Kidney glomerular epithelial cell (primary cell): ENCODE results near the gene FAM180B.
"Not testable (repeated sequence)": the region's sequence is repeated elsewhere in the genome, so short reads cannot be mapped to it uniquely, and the experiment has no call there.

Experiments used
- DNase-seq: peaks from one replicate; lab custom pipeline; 2025; lab: John Stamatoyannopoulos, UW

FAM180B gene

DNA sequence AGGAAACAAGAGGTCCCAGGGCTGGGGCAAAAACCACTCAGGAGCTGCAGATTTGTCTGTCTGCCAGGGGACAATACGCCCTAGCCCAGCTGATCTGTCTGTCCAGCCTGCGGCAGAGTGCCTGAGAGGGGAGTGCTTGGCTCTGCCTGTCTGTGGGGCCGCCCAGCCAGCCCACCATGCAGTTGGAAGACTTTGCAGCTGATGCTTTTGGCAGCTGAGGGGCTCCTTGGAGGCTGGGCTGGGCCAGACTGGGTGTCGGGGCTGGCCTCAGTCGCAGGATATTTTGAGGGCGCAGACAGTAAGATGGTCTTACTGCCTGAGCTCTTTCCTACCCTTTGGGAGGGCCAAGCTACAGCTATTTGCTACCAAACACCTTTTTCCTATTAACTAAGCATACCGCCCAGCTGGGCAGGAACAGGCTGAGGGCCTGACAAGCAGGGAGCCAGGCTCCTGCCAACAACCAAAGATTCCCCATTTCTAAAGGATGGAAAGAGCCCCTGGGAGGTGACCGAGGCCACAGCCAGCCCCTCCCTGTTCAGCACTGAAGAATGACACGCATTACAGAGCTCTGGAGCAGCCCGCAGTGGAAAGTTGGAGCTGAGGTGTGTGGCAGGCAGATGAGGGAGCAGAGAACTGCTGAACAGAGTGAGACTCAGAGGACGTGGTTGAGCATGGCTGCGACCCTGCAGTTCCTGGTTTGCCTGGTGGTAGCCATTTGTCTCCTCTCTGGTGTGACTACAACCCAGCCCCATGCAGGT, at the start of gene FAM180B:
Gene FAM180B, plus strand, starts transcription at position 581 of the 758 bp plus-strand sequence. Its CDS starts 91 bp downstream, at position 672.
- no peak for DNase-seq

DNA sequence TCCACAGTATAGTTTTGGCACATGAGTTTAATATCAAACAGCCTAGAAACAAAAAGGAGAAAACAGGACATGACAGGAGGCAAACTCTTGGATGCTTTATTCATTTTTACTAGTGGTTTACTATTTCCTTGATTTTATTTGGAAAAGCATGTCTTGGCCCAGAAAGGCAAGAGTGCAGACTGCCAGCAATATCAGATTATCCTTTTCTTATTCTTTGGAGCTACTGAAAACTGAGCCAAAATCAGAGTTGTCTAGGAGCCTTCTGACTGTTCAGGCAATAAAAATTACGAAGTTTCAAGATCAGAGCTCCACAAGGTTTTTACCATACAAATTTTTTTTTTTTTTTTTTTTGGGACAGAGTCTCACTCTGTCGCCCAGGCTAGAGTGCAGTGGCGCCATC, 49.6 kb upstream of the FAM180B start:
- DNase-seq, result no peak

DNA sequence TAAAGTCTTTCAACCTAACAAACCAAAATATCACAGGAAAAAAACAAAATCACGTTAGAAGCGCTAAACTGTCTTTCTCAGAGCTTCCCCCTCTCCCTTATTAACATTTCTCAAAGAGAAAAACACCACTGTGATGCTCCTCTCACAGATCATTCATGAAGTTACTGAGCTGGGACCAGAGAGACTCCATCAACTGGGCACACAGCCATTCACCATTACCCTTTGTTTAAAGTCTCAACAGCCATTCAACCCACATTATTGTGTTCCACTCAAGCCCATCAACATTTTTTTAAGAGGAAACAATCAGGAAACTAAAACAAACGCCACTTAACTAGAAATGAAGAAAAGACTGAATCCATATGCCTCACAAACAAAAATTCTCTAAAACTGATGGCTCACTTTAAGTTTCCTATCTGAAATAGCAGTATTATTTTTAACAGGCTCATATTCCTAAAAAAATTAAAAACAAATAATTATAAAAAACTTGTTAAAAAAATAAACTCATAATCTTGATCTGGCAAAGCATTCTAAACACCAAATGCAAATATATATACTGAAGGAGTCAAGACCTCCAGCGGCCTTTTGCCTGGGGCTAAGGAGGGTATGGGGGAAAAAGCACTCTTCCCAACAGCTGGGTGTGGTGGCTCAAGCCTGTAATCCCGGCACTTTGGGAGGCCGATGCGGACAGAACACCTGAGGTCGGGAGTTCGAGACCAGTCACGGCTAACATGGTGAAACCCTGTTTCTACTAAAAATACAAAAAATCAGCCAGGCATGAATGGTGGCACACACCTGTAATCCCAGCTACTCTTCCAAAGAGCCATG, 47.5 kb upstream of the FAM180B start:
- peak; percentile 68 for DNase-seq

DNA sequence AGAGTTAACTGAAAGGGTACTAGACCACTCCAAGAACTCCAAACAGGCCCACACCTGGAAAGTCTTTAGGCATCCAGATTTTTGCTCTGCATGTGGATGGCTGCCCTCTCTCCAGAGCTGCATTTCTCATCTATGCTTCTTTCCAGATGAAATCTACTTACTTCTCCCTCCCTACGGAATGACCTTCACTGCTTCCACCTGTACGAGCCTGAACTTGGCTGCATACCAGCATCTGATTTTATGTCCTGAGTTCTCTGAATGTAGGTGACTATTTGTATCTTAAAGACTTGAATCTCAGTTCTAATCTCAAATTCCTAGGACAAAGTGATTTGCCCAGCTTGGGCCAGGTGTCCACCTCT, 46.8 kb upstream of the FAM180B start:
- DNase-seq, result no peak

GRCh38 chr11:47541070-47541469, 45.4 kb upstream of the FAM180B start:
- DNase-seq, result no peak

DNA sequence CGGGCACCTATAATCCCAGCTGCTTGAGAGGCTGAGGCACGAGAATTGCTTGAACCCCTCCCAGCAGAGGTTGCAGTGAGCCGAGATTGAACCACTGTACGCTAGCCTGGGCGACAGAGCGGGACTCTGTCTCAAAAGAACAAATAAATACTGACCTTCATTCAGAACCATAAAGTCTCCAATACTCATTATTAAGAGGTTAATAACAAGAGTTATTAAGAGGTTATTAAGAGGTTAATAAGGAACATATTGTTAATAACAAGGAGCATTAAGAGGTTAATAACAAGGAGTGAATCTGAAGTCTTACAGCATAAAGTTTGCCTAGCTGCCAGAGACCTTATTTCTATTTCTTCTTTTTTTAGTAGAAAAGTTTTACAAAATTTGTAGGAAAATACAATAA, 41.2 kb upstream of the FAM180B start:
- no peak for DNase-seq

GRCh38 chr11:47546274-47546673, 40.2 kb upstream of the FAM180B start:
- not testable (repeated sequence) for DNase-seq

DNA sequence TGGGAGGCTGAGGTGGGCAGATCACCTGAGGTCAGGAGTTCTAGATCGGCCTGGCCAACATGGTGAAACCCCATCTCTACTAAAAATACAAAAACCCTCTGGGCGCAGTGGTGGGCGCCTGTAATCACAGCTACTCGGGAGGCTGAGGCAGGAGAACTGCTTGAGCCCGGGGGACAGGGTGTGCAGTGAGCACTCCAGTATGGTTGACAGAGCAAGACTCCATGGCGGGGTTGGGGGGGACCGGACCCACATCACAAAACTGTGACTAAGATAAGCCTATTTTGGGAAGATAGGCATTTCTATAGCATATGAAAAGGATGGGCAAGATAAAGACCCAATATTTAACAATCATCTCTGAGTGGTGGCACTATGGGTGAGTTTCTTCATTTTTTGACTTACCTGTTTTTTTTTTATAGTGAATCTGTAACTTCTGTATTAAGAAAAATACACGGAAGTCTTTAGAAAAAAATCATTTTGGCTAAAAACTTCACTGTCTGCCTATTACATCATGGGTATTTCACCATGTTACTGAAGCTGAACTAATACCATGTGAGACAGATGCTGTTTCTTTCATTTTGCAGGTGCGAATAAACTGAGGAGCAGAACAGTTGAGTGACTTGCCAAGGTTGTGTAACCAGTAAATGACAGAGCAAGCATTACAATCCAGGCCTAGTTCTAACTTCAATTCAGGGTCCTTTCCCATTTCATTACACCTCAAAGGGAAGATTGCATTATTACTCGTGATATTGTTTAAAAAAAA, 36.0 kb upstream of the FAM180B start:
- no peak for DNase-seq

DNA sequence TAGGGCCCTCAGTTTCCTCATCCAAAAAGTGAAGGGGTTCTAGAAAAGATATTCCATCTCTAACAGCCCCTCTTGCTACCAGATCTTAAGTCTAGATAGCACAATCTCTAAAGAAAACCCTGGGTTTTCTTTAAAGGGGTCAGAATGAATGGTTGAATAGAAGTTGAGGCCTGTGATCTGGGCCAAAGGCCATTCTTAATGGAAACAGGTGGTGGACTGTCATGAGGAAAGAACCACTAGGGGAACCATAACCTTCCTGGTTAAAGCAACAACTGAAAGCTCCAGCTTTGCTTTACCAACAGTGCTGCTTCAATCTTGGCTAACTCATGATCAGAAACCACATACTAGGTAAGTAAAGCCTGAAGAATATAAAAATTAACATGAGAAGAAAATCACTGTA, 35.4 kb upstream of the FAM180B start:
- peak; percentile 6 for DNase-seq

DNA sequence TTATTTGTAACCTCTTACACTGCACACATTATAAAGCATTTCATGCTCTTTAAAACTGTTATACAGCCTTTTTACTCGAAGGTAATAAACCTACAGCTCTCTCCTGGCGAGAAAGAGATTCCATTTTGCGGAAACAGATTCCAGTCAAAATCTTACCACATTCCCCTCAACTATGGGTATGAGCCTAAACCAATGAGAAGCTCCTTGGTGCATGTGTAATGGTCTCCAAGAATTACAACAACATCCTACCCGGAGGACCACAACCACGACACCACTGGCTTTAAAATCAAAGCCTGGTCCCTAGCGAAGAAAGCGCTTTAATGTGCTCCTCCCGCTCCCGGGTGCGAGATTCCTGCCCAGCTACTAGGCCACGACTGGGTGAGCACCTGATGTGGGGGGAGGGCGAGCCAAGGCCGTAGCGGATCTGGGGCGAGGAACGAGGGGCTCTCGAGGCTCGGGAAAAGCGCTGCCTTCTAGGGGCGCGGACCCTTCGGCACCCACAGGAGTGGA, 34.4 kb upstream of the FAM180B start:
- DNase-seq, result peak; percentile 49

DNA sequence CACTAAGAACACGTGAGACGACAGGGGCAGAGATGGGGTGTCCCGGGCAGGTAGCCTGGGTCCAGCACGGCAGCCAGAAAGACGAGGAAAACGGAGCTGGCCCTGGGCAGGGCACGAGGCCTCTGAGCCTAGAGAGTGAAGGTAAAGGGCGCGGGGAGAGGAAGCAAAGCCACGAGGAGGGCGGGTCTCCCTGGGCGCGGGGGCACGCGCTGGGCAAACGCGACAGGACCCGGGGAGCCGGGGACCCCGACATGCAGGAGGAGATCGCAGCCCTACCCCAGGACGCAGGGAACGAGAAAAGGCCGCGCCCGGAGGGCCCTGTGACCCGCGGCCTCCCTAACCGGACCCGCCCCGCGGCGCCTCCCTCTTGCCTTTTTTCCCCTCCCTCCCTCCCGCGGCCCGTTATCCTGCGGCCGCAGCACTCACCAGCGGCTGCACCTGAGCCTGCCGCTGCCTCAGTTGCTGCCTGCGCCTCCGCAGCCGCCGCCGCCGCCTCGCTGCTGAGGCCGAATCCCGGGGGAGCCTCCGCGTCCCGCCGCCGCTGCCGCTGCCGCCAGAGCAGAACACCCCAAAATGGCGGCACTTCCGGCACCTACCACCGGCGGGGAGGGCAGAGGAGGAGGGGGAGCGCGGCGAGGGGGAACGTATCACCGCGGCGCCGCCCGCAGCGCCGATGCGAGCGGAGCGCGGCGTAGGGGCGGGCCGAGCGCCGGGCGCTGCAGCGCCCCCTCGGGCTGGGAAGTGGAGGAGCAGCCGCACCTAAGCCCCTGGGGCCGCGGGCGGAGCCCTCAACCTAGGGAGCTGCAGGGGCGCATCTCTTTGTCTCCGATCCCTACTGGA, 33.7 kb upstream of the FAM180B start, which contains the start of gene CELF1:
Gene CELF1, minus strand, starts transcription at position 567 of the 840 bp plus-strand sequence. CDS start 53,609 bp downstream, outside the sequence.
- peak; percentile 84 for DNase-seq

GRCh38 chr11:47553406-47553743, 33.1 kb upstream of the FAM180B start:
- DNase-seq, result no peak

DNA sequence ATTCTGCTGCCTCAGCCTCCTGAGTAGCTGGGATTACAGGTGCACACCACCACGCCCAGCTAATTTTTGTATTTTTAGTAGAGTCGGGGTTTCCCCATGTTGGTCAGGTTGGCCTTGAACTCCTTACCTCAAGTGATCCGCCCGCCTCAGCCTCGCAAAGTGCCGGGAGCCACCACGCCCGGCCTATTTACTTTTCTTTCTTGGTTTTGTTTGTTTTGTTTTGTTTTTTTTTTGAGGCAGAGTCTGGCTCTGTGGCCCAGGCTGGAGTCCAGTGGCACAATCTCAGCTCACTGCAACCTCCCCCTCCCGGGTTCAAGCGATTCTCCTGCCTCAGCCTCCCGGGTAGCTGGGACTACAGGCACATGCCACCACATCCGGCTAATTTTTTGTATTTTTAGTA, 29.5 kb upstream of the FAM180B start:
- DNase-seq, result not testable (repeated sequence)

- no peak for DNase-seq
These were observed 27.8 kb upstream of the FAM180B start for GRCh38 chr11:47558695-47559094.

- DNase-seq, result no peak
These were observed 26.1 kb upstream of the FAM180B start for GRCh38 chr11:47560426-47560825.

DNA sequence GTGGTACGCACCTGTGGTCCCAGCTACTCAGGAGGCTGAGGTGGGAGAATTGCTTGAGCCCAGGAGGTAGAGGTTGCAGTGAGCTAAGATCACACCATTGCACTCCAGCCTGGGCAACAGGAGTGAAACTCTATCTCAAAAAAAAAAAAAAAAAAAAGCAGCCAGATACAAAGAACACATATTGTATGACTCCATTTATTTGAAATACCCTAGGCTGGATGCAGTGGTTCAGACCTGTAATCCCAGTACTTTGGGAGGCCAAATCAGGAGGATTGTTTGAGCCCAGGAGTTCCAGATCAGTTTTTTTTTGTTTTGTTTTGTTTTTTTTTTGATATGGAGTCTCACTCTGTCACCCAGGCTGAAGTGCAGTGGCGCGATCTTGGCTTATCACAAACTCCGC, 24.1 kb upstream of the FAM180B start:
- not testable (repeated sequence) for DNase-seq

- not testable (repeated sequence) for DNase-seq
These were observed 22.1 kb upstream of the FAM180B start for GRCh38 chr11:47564366-47564765.

DNA sequence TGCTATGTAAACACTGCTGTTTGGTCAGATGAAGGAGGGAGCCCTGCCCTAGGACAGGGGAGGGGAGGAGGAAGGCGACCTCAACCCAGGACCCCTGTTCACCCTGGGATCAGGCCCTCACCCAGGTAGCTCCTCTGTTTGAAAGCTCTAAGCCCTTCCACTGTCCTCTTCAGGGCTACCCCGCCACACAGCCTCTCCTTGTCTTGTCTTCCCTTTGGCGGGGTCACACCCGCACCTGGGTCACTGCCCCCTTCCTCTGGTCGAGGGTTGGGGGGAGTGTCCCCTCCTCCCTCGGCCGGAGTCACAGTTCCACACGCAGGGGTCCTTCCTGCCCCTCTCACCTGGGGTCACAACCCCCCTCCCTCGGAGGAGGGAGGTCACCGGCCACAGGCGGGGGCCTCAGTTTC, 21.5 kb upstream of the FAM180B start:
- no peak for DNase-seq

- peak; percentile 16 for DNase-seq
These were observed 20.9 kb upstream of the FAM180B start, which contains the start of gene PTPMT1 for GRCh38 chr11:47565340-47566148. Gene PTPMT1 (plus strand): TSS chr11:47565599. CDS start chr11:47565623, 24 bp downstream.

- DNase-seq, result no peak
These were observed 20.3 kb upstream of the FAM180B start for GRCh38 chr11:47566149-47566698.
